HepG2 (cell line): ENCODE data around the gene PRPF18. TPM values are rescaled to one million over a fixed set of nuclear protein-coding genes. Genes with fewer than 3 reads are reported as not detected.

Experiments used
- ARNT2 ChIP-seq: sonication (generic); formaldehyde crosslinking; IDR thresholded peaks from 2 replicates; pipeline ENCODE4 v1.8.0; 2022; ENCODE audit warnings: mild to moderate bottlenecking, low read depth, missing genetic modification reagents, moderate library complexity
- ATF4 ChIP-seq, 2 experiments: fragments of 450-650 bp in 1 of 2; sonication (generic) in 1 of 2; formaldehyde crosslinking; IDR thresholded peaks; 2 replicates each; pipeline versions ENCODE4 v1.5.0 to v1.8.0; 2020 to 2022; ENCODE audit warnings: mild to moderate bottlenecking in 1 of 2, missing genetic modification reagents in 1 of 2
- E2F2 ChIP-seq: sonication (generic); formaldehyde crosslinking; IDR thresholded peaks from 2 replicates; pipeline ENCODE4 v1.4.0; 2020; ENCODE audit warnings: missing genetic modification reagents, borderline replicate concordance
- LCORL ChIP-seq, 2 experiments: fragments of 450-650 bp in 1 of 2; sonication (generic) in 1 of 2; formaldehyde crosslinking in 1 of 2; IDR thresholded peaks; 2 replicates each; pipeline versions ENCODE4 v1.5.0 to v1.6.1; 2017 to 2020; ENCODE audit warnings: antibody characterized with exemption in 1 of 2, missing genetic modification reagents in 1 of 2
- MTF2 ChIP-seq: sonication (generic); formaldehyde crosslinking; IDR thresholded peaks from 2 replicates; pipeline ENCODE4 v1.5.0; 2020; ENCODE audit warnings: missing genetic modification reagents, borderline replicate concordance
- NBN ChIP-seq: fragments of 450-650 bp; conservative IDR thresholded peaks from 2 replicates; pipeline ENCODE4 v1.6.1; 2017
- RARG ChIP-seq: sonication (generic); formaldehyde crosslinking; IDR thresholded peaks from 2 replicates; pipeline ENCODE4 v1.4.0; 2020; ENCODE audit warnings: low read depth, mild to moderate bottlenecking, missing genetic modification reagents
- RCOR2 ChIP-seq: IDR thresholded peaks from 2 replicates; pipeline ENCODE4 v1.6.1; 2016; ENCODE audit warnings: missing biosample characterization, missing genetic modification reagents
- RXRB ChIP-seq: IDR thresholded peaks from 2 replicates; pipeline ENCODE4 v1.6.1; 2016; ENCODE audit warnings: borderline replicate concordance, missing genetic modification reagents, missing compliant biosample characterization
- SRF ChIP-seq: IDR thresholded peaks from 2 replicates; pipeline ENCODE4 v1.6.1; 2011; ENCODE audit warnings: mild to moderate bottlenecking, low read depth, low read length, moderate library complexity
- ZFAT ChIP-seq: sonication (generic); formaldehyde crosslinking; conservative IDR thresholded peaks from 2 replicates; pipeline ENCODE4 v1.8.1; 2023; ENCODE audit warnings: missing genetic modification reagents, inconsistent platforms
- ZFP36 ChIP-seq: fragments of 150-350 bp; IDR thresholded peaks from 2 replicates; pipeline ENCODE4 v1.6.1; 2018; ENCODE audit warnings: borderline replicate concordance, low read length, low read depth; ENCODE audit not compliant: partially characterized antibody
- ZFP37 ChIP-seq: sonication (generic); formaldehyde crosslinking; IDR thresholded peaks from 2 replicates; pipeline ENCODE4 v1.4.0; 2020; ENCODE audit warnings: missing genetic modification reagents, borderline replicate concordance
- ZNF296 ChIP-seq: sonication (generic); formaldehyde crosslinking; conservative IDR thresholded peaks from 2 replicates; pipeline ENCODE4 v1.5.0; 2020; ENCODE audit warnings: mild to moderate bottlenecking, missing genetic modification reagents
- ZNF547 ChIP-seq: sonication (generic); formaldehyde crosslinking; IDR thresholded peaks from 2 replicates; pipeline ENCODE4 v1.5.1; 2020; ENCODE audit warnings: mild to moderate bottlenecking, missing genetic modification reagents
- ZNF577 ChIP-seq: sonication (generic); formaldehyde crosslinking; IDR thresholded peaks from 2 replicates; pipeline ENCODE4 v1.4.0; 2020; ENCODE audit warnings: mild to moderate bottlenecking, low read depth, missing genetic modification reagents, borderline replicate concordance
- ZNF770 ChIP-seq: sonication (generic); formaldehyde crosslinking; IDR thresholded peaks from 2 replicates; pipeline ENCODE4 v1.5.0; 2020; ENCODE audit warnings: mild to moderate bottlenecking, missing genetic modification reagents
- polyA plus RNA-seq, 8 experiments: library from polyadenylated mRNA; depleted of rRNA in 3 of 8; stranded (reverse) in 7 of 8; unstranded in 1 of 8; fragments of >200 nt; fragmentation: Illumina TruSeq in 4 of 8; extraction: Trizol in 4 of 8; gene quantifications; 2 replicates each; pipeline versions ENCODE4 v1.2.1 to v1.2.3, GENCODE V29; 2011 to 2016; ENCODE audit warnings: low read depth in 4 of 8, missing spikeins in 1 of 8, mixed read lengths in 1 of 8; ENCODE audit not compliant: insufficient read depth in 1 of 8
- total RNA-seq, 5 experiments: library from RNA; depleted of rRNA; stranded (reverse); fragments of >200 nt; fragmentation: Illumina TruSeq; extraction: Trizol; gene quantifications; 2 replicates each; pipeline ENCODE4 v1.2.3, GENCODE V29; 2016; ENCODE audit warnings: low read depth in 1 of 5
- TF ChIP-seq, protein P1 (sequence below): sonication (generic); formaldehyde crosslinking; IDR thresholded peaks from 2 replicates; pipeline ENCODE4 v1.4.0; 2020; ENCODE audit warnings: mild to moderate bottlenecking, missing genetic modification reagents, borderline replicate concordance

The PRPF18 gene
- total and polyA plus RNA-seq, 2 of the 13 experiments (the other 11 are each of a cell fraction or from before 2014, with no cell fraction given), result 6.1 to 17.2 TPM

DNA sequence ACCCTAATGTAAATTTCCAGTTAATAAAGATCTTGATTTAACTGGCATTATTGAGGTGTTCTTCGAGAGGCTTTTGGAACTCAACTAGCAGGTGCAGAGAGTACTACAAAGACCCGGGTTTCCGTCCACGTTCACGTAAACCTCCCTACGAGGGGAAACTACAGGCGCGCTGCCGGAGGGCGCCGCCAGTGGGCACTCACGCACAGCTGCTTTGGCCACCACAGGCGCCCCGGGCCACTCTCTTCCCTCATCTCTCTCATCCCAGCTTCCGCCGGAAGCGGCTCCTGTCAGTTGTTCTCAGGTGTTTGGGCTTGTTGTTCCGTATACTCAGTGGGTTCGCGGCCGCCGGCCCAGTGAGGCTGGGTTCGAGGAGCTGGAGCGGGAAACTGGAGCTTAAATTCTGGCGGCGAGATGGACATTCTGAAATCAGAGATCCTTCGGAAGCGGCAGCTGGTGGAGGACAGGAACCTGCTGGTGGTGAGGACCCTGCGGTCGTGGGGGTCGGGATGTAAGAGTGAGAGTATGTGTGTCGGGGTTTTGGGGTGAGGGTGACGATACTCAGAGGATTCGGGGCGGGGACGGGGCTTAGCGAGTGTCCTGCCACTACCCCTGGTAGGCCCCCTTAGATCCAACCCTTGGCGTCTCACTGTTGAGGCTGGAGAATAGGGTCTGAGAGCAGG lies at the start of gene PRPF18 (continued):
- TF ChIP-seq, protein P1, sequence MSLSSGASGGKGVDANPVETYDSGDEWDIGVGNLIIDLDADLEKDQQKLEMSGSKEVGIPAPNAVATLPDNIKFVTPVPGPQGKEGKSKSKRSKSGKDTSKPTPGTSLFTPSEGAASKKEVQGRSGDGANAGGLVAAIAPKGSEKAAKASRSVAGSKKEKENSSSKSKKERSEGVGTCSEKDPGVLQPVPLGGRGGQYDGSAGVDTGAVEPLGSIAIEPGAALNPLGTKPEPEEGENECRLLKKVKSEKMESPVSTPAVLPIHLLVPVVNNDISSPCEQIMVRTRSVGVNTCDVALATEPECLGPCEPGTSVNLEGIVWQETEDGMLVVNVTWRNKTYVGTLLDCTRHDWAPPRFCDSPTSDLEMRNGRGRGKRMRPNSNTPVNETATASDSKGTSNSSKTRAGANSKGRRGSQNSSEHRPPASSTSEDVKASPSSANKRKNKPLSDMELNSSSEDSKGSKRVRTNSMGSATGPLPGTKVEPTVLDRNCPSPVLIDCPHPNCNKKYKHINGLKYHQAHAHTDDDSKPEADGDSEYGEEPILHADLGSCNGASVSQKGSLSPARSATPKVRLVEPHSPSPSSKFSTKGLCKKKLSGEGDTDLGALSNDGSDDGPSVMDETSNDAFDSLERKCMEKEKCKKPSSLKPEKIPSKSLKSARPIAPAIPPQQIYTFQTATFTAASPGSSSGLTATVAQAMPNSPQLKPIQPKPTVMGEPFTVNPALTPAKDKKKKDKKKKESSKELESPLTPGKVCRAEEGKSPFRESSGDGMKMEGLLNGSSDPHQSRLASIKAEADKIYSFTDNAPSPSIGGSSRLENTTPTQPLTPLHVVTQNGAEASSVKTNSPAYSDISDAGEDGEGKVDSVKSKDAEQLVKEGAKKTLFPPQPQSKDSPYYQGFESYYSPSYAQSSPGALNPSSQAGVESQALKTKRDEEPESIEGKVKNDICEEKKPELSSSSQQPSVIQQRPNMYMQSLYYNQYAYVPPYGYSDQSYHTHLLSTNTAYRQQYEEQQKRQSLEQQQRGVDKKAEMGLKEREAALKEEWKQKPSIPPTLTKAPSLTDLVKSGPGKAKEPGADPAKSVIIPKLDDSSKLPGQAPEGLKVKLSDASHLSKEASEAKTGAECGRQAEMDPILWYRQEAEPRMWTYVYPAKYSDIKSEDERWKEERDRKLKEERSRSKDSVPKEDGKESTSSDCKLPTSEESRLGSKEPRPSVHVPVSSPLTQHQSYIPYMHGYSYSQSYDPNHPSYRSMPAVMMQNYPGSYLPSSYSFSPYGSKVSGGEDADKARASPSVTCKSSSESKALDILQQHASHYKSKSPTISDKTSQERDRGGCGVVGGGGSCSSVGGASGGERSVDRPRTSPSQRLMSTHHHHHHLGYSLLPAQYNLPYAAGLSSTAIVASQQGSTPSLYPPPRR (CRISPR knock-in tag), result no peak; the same call in 1 of the 2 replicates
- TF ChIP-seq ARNT2 (CRISPR knock-in tag), result no peak
- no peak for TF ChIP-seq ZFAT (CRISPR knock-in tag)
- peak; percentile 28; the same call in 1 of the 2 replicates for TF ChIP-seq ZNF770 (CRISPR knock-in tag)
- 0 out of 2 replicates have a peak, but pooled peaks have one; percentile 35 for TF ChIP-seq ZNF547 (CRISPR knock-in tag)
- TF ChIP-seq ZFP36, result no peak
- no peak for TF ChIP-seq ZFP37
- no peak for TF ChIP-seq MTF2 (CRISPR knock-in tag)
- TF ChIP-seq RARG (CRISPR knock-in tag), result no peak
- TF ChIP-seq RXRB (CRISPR knock-in tag), result peak; percentile 77
- TF ChIP-seq ZNF296 (CRISPR knock-in tag), result no peak
- no peak for TF ChIP-seq LCORL (IDR thresholded peaks at IDR 0.05)
- TF ChIP-seq LCORL (CRISPR knock-in tag; IDR thresholded peaks at IDR 0.05), result no peak
- no peak for TF ChIP-seq NBN
- no peak for TF ChIP-seq SRF
- peak in 1 of 2 experiments; percentile 62; a peak in 1 of 4 replicates for TF ChIP-seq ATF4 (CRISPR knock-in tag; IDR thresholded peaks at IDR 0.05)
- no peak for TF ChIP-seq RCOR2
- no peak for TF ChIP-seq E2F2 (CRISPR knock-in tag)
- TF ChIP-seq ZNF577 (CRISPR knock-in tag), result no peak
